WTC11 (cell line): ENCODE measurements around the gene HTT-AS. TPM values are rescaled to one million over a fixed set of nuclear protein-coding genes. Genes with fewer than 3 reads are reported as not detected.

Experiments
- ATAC-seq: fragments of 200-7000 bp; cut with Tn5 transposase; 2 replicates; pipeline ENCODE4 v1.10.0; 2021; ENCODE audit warnings: mild to moderate bottlenecking, moderate library complexity
- CTCF ChIA-PET: fragments of 300-600 bp; sonication (Branson Sonifier 250); formaldehyde crosslinking; loops from one replicate; lab custom pipeline; 2021; ENCODE audit warnings: antibody characterized with exemption; lab: Charles Lee
- POLR2A ChIA-PET: fragments of 350-600 bp; sonication (Branson Sonifier 250); formaldehyde crosslinking; loops from one replicate; lab custom pipeline; 2021; ENCODE audit warnings: antibody characterized with exemption; lab: Charles Lee
- DNase-seq: peaks from one replicate; pipeline ENCODE4 v3.0.0; 2021; ENCODE audit warnings: low spot score
- H3K27ac Mint-ChIP-seq: 2 replicates; pipeline ENCODE4 v1.8.0; 2021; ENCODE audit warnings: mixed read lengths
- H3K27me3 Mint-ChIP-seq: 2 replicates; pipeline ENCODE4 v1.8.0; 2021; ENCODE audit warnings: low read depth, mild to moderate bottlenecking, moderate library complexity, mixed read lengths
- H3K36me3 Mint-ChIP-seq: 2 replicates; pipeline ENCODE4 v1.8.0; 2021; ENCODE audit warnings: mixed read lengths
- H3K4me1 Mint-ChIP-seq: 2 replicates; pipeline ENCODE4 v1.8.0; 2022; ENCODE audit warnings: mixed read lengths
- H3K4me3 Mint-ChIP-seq: 2 replicates; pipeline ENCODE4 v1.8.0; 2021; ENCODE audit warnings: mild to moderate bottlenecking, moderate library complexity, mixed read lengths
- H3K9me3 Mint-ChIP-seq: 2 replicates; pipeline ENCODE4 v1.8.0; 2021; ENCODE audit warnings: mixed read lengths
- ATF1 ChIP-seq: sonication (generic); formaldehyde crosslinking; IDR thresholded peaks from 2 replicates; pipeline ENCODE4 v1.8.1; 2023; ENCODE audit warnings: mild to moderate bottlenecking, moderate library complexity, missing genetic modification reagents
- ATF2 ChIP-seq: sonication (generic); formaldehyde crosslinking; IDR thresholded peaks from 2 replicates; pipeline ENCODE4 v1.8.1; 2022; ENCODE audit warnings: low read depth, missing genetic modification reagents, borderline replicate concordance
- CREM ChIP-seq: sonication (generic); formaldehyde crosslinking; IDR thresholded peaks from 2 replicates; pipeline ENCODE4 v1.8.1; 2022; ENCODE audit warnings: mild to moderate bottlenecking, missing genetic modification reagents, moderate library complexity
- ESRRA ChIP-seq: sonication (generic); formaldehyde crosslinking; IDR thresholded peaks from 2 replicates; pipeline ENCODE4 v1.8.1; 2022; ENCODE audit warnings: mild to moderate bottlenecking, missing genetic modification reagents, borderline replicate concordance
- ETV6 ChIP-seq: sonication (generic); formaldehyde crosslinking; IDR thresholded peaks from 2 replicates; pipeline ENCODE4 v1.8.1; 2022; ENCODE audit warnings: mild to moderate bottlenecking, missing genetic modification reagents
- FOXP1 ChIP-seq: sonication (generic); formaldehyde crosslinking; IDR thresholded peaks from 2 replicates; pipeline ENCODE4 v1.8.0; 2022; ENCODE audit warnings: missing genetic modification reagents, mild to moderate bottlenecking, moderate library complexity, borderline replicate concordance
- FOXP4 ChIP-seq: sonication (generic); formaldehyde crosslinking; IDR thresholded peaks from 2 replicates; pipeline ENCODE4 v1.8.0; 2022; ENCODE audit warnings: mild to moderate bottlenecking, missing genetic modification reagents
- HMGA2 ChIP-seq: fragments of 250-450 bp; sonication (Bioruptor Pico); IDR thresholded peaks from 2 replicates; pipeline ENCODE4 v1.4.0; 2021; ENCODE audit warnings: mild to moderate bottlenecking, moderate library complexity
- JAZF1 ChIP-seq: fragments of 250-450 bp; sonication (Bioruptor Pico); IDR thresholded peaks from 2 replicates; pipeline ENCODE4 v1.9.0; 2021; ENCODE audit warnings: moderate library complexity, mild to moderate bottlenecking, inconsistent platforms
- NFE2L1 ChIP-seq: sonication (generic); formaldehyde crosslinking; IDR thresholded peaks from 2 replicates; pipeline ENCODE4 v1.8.1; 2023; ENCODE audit warnings: missing genetic modification reagents
- PRRX2 ChIP-seq: fragments of 250-450 bp; sonication (Bioruptor Pico); IDR thresholded peaks from 2 replicates; pipeline ENCODE4 v1.8.0; 2021; ENCODE audit warnings: mild to moderate bottlenecking
- SOX15 ChIP-seq: fragments of 250-450 bp; sonication (Bioruptor Pico); IDR thresholded peaks from 2 replicates; pipeline ENCODE4 v1.9.0; 2021; ENCODE audit warnings: mild to moderate bottlenecking
- total RNA-seq: library from RNA; stranded (reverse); gene quantifications from 3 replicates; pipeline ENCODE4 v1.2.3, GENCODE V29; 2021
- TF ChIP-seq, protein P1 (sequence below): sonication (generic); formaldehyde crosslinking; IDR thresholded peaks from 2 replicates; pipeline ENCODE4 v1.8.1; 2022; ENCODE audit warnings: mild to moderate bottlenecking, missing genetic modification reagents, moderate library complexity, borderline replicate concordance
- TF ChIP-seq, protein P2 (sequence below): fragments of 250-450 bp; sonication (Bioruptor Pico); IDR thresholded peaks from 2 replicates; pipeline ENCODE4 v1.9.0; 2021; ENCODE audit warnings: mild to moderate bottlenecking, borderline replicate concordance
- TF ChIP-seq, protein P3 (sequence below): sonication (generic); formaldehyde crosslinking; IDR thresholded peaks from 2 replicates; pipeline ENCODE4 v1.8.1; 2023; ENCODE audit warnings: mild to moderate bottlenecking, missing genetic modification reagents

Gene HTT-AS
- total RNA-seq, 1 experiment from 2014 or later = not detected

DNA sequence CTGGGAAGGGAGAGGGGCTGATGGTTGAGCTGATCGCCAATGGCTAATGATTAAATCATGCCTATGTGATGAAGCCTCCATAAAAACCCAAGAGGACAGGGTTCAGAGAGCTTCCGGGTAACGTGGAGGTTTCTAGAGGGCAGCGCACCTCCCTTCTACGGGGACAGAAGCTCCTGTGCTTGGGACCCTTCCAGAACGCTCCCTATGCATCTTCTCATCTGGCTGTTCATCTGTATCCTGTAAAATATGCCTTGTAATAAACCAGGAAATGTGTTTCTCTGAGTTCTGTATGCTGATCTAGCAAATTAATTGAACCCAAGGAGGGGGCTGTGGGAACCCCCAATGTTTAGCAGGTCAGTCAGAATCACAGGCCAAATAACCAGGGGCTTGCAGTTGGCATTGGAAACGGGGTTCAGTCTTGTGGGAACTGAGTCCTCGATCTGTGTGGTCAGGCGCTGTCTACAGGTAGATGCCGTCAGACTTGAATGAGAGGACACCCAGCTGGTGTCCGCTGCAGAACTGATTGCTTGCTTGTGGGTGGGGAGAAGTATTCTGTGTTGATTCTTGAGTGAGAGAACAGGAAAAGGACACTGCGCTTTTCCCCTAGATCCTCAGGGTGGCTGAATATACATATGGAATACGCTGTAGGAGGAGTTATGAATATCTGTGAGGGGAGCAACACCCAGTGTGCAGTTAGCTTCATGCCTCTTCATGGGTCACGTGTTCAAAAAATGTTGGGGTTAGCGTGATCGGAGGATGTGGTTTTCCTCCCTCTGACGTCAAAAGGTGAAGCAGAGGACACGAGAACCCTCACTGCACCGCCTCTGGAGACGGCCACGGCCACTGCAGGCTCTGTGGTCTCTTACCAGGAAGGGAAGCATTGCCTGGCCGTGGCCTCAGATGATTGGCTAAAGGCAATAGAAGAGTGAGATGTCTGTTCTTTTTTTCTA is 29.2 kb downstream of the HTT-AS start:
- Mint-ChIP-seq H3K9me3 (no peaks in the 10 kb centered on the region), H3K36me3 (no peaks in the 10 kb centered on the region), H3K27ac (no peak overlapping the region), H3K27me3 (peaks cover 23% of the 10 kb centered on the region), H3K4me1 (peaks cover 16% of the 10 kb centered on the region), H3K4me3 (no peak overlapping the region)
- DNase-seq = no peak
- ATAC-seq = no peak
- ChIA-PET CTCF (interaction anchor here (0.8 kb wide), 1 partner anchor 36 kb away, joined by 3 read pairs; no protein-coding TSS in a partner anchor), POLR2A (no interaction called here)
- TF ChIP-seq ATF1 (CRISPR knock-in tag) = no peak
- no peak for TF ChIP-seq ESRRA (CRISPR knock-in tag)
- no peak for TF ChIP-seq JAZF1 (CRISPR knock-in tag)
- TF ChIP-seq PRRX2 (CRISPR knock-in tag) = no peak
- TF ChIP-seq, protein P1, sequence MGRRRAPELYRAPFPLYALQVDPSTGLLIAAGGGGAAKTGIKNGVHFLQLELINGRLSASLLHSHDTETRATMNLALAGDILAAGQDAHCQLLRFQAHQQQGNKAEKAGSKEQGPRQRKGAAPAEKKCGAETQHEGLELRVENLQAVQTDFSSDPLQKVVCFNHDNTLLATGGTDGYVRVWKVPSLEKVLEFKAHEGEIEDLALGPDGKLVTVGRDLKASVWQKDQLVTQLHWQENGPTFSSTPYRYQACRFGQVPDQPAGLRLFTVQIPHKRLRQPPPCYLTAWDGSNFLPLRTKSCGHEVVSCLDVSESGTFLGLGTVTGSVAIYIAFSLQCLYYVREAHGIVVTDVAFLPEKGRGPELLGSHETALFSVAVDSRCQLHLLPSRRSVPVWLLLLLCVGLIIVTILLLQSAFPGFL = no peak
- TF ChIP-seq HMGA2 = no peak
- no peak for TF ChIP-seq ETV6
- TF ChIP-seq, protein P2, sequence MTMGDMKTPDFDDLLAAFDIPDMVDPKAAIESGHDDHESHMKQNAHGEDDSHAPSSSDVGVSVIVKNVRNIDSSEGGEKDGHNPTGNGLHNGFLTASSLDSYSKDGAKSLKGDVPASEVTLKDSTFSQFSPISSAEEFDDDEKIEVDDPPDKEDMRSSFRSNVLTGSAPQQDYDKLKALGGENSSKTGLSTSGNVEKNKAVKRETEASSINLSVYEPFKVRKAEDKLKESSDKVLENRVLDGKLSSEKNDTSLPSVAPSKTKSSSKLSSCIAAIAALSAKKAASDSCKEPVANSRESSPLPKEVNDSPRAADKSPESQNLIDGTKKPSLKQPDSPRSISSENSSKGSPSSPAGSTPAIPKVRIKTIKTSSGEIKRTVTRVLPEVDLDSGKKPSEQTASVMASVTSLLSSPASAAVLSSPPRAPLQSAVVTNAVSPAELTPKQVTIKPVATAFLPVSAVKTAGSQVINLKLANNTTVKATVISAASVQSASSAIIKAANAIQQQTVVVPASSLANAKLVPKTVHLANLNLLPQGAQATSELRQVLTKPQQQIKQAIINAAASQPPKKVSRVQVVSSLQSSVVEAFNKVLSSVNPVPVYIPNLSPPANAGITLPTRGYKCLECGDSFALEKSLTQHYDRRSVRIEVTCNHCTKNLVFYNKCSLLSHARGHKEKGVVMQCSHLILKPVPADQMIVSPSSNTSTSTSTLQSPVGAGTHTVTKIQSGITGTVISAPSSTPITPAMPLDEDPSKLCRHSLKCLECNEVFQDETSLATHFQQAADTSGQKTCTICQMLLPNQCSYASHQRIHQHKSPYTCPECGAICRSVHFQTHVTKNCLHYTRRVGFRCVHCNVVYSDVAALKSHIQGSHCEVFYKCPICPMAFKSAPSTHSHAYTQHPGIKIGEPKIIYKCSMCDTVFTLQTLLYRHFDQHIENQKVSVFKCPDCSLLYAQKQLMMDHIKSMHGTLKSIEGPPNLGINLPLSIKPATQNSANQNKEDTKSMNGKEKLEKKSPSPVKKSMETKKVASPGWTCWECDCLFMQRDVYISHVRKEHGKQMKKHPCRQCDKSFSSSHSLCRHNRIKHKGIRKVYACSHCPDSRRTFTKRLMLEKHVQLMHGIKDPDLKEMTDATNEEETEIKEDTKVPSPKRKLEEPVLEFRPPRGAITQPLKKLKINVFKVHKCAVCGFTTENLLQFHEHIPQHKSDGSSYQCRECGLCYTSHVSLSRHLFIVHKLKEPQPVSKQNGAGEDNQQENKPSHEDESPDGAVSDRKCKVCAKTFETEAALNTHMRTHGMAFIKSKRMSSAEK = no peak
- TF ChIP-seq FOXP1 (CRISPR knock-in tag) = no peak
- no peak for TF ChIP-seq NFE2L1 (CRISPR knock-in tag)
- no peak for TF ChIP-seq FOXP4 (CRISPR knock-in tag)
- TF ChIP-seq, protein P3, sequence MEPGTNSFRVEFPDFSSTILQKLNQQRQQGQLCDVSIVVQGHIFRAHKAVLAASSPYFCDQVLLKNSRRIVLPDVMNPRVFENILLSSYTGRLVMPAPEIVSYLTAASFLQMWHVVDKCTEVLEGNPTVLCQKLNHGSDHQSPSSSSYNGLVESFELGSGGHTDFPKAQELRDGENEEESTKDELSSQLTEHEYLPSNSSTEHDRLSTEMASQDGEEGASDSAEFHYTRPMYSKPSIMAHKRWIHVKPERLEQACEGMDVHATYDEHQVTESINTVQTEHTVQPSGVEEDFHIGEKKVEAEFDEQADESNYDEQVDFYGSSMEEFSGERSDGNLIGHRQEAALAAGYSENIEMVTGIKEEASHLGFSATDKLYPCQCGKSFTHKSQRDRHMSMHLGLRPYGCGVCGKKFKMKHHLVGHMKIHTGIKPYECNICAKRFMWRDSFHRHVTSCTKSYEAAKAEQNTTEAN (CRISPR knock-in tag) = no peak
- no peak for TF ChIP-seq ATF2 (CRISPR knock-in tag)
- no peak for TF ChIP-seq CREM (CRISPR knock-in tag)
- TF ChIP-seq SOX15 (CRISPR knock-in tag) = no peak
